ENCODE data around the gene CRADD.

GRCh38 chr12:93832131-93832530 lies 155.0 kb downstream of the CRADD start:
- TF ChIP-seq CTCF (IDR thresholded peaks at IDR 0.05), result no peak
- TF ChIP-seq POLR2A (IDR thresholded peaks at IDR 0.05), result no peak
- no peak for TF ChIP-seq POLR2AphosphoS5 (IDR thresholded peaks at IDR 0.05)
